ENCODE data around the gene TACR1. TPM values are rescaled to one million over a fixed set of nuclear protein-coding genes. Genes with fewer than 3 reads are reported as not detected.

TACR1 gene
- total RNA-seq, 1 donor from 2014 or later, result not detected

DNA sequence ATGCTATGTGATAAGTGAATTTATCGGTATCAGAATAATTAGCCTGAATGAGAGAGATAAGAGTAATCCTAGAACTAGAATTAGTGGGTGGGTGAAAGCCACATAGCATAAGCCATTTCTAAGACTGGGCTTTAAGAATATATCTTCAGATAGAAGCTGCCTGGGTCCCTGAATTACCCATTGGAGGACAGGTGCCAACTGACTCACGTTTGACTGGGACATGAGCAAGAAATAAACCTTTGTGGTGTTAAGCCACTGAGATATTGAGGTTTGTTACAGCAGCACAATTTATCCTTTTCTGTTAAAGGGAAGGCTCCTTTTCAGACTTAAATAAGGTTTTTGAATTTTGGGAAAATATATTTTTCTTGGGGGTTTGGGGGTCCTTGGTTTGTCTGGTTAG lies 145.0 kb downstream of the TACR1 start:
- no peak for DNase-seq (ENCODE audit: low read depth in 2 of 2)

GRCh38 chr2:75053484-75054112 lies 145.7 kb downstream of the TACR1 start:
- peak; percentile 20 to 60 for DNase-seq (ENCODE audit: low read depth in 2 of 2)

DNA sequence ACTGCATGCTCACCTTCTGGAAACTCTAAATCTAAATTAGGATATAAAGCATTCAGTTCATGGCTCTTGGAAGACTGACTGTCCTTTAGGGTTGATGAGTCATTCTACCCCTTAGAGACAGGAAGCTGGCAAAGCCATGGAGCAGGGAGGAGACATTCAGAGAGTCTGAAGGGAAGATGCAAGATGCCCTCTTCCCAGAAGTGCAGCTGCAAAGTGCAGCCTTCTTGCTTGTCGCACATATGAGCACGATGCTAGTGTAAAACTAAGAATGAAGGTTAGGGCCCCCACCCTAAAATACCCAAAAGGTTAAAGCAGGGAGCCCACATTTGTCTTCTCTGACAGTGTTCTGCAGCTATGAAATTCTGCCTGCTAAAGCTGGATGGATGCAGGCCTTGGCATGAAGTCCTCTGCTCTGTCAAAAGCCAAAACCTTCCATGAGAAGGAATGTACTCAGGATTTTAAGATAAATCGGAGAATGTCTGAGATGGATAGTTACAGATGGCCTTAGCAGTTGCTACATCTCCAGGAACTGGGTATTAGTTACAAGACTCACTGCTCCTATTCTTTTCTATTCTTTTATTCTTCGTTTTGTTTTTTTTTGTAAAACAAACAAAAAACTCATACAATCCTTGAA lies 151.2 kb downstream of the TACR1 start:
- peak in 1 of 2 donors; percentile 17 for DNase-seq (ENCODE audit: low read depth in 2 of 2)

DNA sequence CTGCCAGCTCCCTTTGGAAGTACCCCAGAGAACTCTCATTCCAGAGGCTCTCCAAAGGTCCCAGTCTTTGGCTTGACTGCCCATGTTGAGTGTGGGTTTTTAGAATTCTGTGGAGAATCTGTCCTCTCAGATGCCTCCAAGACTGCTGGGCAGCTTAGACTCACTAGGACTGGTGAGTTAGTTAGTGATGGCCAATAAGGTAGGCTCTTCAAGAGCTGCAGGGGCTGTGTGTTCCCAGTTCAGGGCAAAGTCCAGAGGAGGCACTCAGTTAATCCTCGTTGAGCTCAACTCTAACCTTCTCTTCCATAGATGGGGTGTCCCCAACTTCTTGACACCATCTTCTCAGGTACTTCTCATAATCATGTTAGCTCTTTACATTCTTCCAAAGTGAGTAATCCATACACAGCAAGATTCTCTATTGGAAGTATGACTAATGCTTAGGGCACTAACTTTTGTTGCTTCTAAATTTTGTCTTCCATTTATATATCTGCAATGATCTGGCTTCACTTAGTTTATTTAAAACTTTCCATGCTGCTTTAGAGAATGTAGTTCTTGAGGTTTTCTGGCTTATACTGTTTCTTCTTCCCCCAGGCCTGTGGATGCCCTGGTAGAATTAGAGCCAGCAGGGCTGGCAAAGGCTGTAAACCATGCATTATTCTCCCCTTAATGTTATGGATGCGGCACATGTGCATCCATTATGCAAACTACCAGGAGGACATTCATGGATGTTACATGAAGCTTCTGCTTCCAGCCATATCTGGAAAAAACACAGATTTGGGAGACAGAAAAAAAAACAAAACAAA lies 151.9 kb downstream of the TACR1 start:
- no peak for DNase-seq (ENCODE audit: low read depth in 2 of 2)

DNA sequence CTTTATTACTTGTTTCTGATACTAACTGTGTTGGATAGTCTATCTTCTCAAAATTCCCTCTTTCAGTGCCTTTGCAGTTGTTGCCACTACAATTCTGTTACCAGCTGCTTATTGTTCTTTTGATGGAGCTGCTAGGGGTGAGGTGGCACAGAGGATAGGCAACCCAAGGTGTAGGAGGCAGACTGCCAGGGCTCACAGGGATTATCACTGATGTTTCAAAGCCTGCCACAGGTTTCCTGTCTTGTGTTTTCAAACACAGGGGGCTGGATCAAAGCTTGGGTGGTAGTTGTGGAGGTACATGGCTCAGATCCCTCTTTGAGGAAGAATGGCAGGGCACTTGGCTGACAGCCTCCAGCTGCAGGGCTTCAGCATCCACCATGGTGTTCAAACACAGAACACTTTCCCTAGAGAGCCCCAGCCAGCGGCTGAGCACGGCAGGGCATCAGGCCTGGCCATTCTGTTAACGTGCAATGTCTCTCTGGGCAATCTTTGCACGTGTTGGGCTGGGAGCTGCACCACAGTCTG lies 153.7 kb downstream of the TACR1 start:
- no peak for DNase-seq (ENCODE audit: low read depth in 2 of 2)

GRCh38 chr2:75044291-75044690 lies 155.0 kb downstream of the TACR1 start:
- DNase-seq (ENCODE audit: low read depth in 2 of 2), result no peak

GRCh38 chr2:75042823-75043222 lies 156.5 kb downstream of the TACR1 start:
- no peak for DNase-seq (ENCODE audit: low read depth in 2 of 2)

- DNase-seq (ENCODE audit: low read depth in 2 of 2), result peak; percentile 23 to 88
Observed at GRCh38 chr2:75041731-75042600, 157.4 kb downstream of the TACR1 start.

GRCh38 chr2:75041226-75041625 lies 158.1 kb downstream of the TACR1 start:
- no peak for DNase-seq (ENCODE audit: low read depth in 2 of 2)

- DNase-seq (ENCODE audit: low read depth in 2 of 2), result no peak
Observed at GRCh38 chr2:75035444-75036353, 163.6 kb downstream of the TACR1 start.

- no peak for DNase-seq (ENCODE audit: low read depth in 2 of 2)
Observed at GRCh38 chr2:75033516-75033915, 165.8 kb downstream of the TACR1 start.

- no peak for DNase-seq (ENCODE audit: low read depth in 2 of 2)
Observed at GRCh38 chr2:75031906-75032803, 167.2 kb downstream of the TACR1 start.

GRCh38 chr2:75031171-75031570 lies 168.1 kb downstream of the TACR1 start:
- no peak for DNase-seq (ENCODE audit: low read depth in 2 of 2)

DNA sequence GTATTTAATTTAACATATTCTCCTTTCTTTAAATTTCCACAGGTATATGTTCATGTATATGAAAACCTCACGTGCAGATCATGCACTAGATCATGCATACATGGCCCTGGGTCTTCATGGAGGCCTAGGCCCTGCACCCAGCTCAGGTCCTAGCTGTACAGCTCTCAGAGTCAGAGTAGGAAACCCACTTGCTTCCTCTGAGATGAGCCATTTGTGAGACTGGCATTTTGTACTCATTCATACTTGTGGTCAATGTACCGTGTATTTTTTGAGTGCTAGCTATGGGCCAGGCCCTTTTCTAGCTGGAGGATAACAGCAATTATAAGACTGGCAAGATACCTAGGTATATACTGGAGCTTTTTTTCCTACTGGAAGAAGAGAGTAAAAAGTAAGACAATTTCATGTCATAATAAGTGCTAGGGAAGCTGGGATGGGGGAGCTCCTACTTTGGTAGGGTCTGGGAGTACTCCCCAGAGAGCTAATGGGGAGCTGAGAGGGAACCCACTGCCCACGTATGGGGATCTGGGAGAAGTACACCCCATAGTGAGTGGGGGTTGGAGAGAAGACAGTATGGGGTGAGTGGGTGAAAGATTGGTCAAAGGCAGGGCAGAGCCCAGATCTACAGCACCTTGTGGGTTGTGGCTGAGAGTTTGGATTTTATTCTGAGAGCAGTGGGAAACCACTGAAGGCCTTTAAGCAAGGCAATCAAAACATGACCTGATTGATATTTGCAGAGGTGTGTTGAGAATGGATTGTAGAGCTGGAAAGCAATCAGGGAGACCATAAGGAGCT lies 168.9 kb downstream of the TACR1 start:
- DNase-seq (ENCODE audit: low read depth in 2 of 2), result no peak

DNA sequence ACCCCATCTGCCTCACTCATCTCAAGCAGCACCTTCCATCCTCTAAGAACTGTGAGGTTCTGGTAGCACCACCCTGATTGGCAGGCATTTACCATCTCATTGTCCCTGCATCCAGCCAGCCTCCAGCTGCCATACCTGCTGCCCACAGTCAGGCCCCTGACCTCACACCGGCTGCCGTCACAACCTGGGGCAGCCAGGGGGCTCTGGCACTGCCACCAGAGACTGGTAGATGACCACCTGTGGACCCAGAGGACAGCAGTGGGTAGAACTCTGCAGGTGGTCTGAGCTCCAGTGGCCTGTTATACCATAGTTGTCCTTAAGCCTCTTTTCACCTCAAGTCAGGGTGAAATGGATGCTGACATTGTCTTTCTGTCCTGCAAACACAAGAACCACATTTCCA lies 171.4 kb downstream of the TACR1 start:
- DNase-seq (ENCODE audit: low read depth in 2 of 2), result no peak

DNA sequence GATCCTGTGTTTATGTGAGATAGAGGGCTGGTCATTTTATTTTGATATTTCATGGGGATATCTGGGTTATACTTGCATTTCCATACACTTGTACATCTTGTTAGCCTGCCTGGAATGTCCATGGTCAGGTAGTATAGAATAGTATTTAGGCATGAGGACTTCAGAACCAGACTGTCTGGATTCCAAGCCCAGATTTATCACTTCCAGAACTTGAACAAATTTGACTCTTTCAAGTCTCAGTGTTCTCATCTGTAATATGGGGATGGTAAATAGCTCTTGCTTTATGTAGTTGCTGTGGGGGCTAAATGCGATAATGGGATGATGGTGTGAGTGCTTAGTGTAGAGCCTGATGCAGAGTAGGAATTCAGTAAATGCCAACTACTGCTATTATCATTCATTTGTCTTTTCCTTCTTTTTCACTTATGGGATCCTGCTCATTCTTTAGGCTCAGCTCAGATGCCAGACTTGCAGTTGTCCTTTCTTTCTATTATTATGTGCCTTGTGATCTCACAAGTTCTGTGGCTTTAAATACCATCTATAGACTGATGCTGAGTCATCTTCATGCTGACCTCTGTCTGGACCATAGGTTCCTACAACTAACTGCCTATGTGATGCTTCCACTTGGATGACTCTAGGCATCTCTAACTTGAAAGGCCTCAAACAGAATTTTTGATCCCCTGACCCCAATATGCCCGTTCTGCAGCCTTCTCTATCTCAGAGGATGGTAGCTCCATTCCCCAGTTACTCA lies 173.5 kb downstream of the TACR1 start:
- no peak for DNase-seq (ENCODE audit: low read depth in 2 of 2)

DNA sequence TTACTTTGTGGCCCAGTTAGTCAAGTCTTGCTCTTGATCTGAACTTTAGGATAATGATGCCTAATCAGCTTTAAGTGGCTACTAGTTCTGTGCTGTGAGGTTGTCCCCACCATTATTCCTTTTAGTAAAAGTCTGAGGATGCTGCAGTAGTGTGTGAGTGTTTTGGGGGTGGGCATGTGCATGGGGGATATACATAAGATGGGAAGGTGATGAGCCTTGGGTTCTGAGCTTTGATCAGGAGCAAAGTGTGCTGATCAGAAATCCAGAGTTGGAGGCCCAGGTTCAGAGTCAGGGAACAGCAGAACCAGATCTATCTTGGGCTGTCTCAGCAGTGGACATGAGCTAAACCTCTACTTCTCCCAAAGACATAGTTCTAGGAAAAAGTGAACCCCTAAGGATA lies 174.1 kb downstream of the TACR1 start:
- DNase-seq (ENCODE audit: low read depth in 2 of 2), result no peak
